Keratinocyte (primary cell): ENCODE results near the gene CCDC149. TPM values are rescaled to one million over a fixed set of nuclear protein-coding genes. Genes with fewer than 3 reads are reported as not detected.

Experiments used
- DNase-seq: peaks from one replicate; pipeline ENCODE4 v3.0.0-alpha.2; 2011; ENCODE audit warnings: low read depth, missing footprints, low spot score
- FAIRE-seq: peaks from 2 replicates; lab custom pipeline; 2011; peaks lifted over from hg19 to GRCh38; lab: Jason Lieb, UNC
- H2AFZ ChIP-seq: 2 replicates; pipeline ENCODE4 v1.6.0; 2012; ENCODE audit warnings: low read length, control low read depth, inconsistent platforms; ENCODE audit not compliant: control insufficient read depth
- H3K27ac ChIP-seq: 2 replicates; pipeline ENCODE4 v1.5.1; 2011; ENCODE audit warnings: low read length; ENCODE audit not compliant: control insufficient read depth, insufficient read depth
- H3K27me3 ChIP-seq: 3 replicates; pipeline ENCODE4 v1.6.0; 2011; ENCODE audit warnings: low read length; ENCODE audit not compliant: control insufficient read depth, insufficient read depth; ENCODE audit errors: extremely low read depth
- H3K36me3 ChIP-seq, 2 experiments: 2 replicates in 1 of 2; 3 replicates in 1 of 2; pipeline ENCODE4 v1.5.1; 2011; ENCODE audit warnings: low read length in 2 of 2, mild to moderate bottlenecking in 1 of 2; ENCODE audit not compliant: control insufficient read depth in 2 of 2, insufficient read depth in 2 of 2; ENCODE audit errors: extremely low read depth in 1 of 2
- H3K4me1 ChIP-seq: 3 replicates; pipeline ENCODE4 v1.5.1; 2011; ENCODE audit warnings: low read length; ENCODE audit not compliant: control insufficient read depth, insufficient read depth; ENCODE audit errors: extremely low read depth
- H3K4me2 ChIP-seq: 3 replicates; pipeline ENCODE4 v1.6.0; 2011; ENCODE audit warnings: low read depth, low read length; ENCODE audit not compliant: control insufficient read depth, insufficient read depth; ENCODE audit errors: extremely low read depth
- H3K4me3 ChIP-seq, 3 experiments: fragments of 200-600 bp in 1 of 3; sonication (generic) in 1 of 3; 2 replicates in 2 of 3; 3 replicates in 1 of 3; pipeline ENCODE4 v1.5.1; 2011 to 2016; ENCODE audit warnings: low read length in 3 of 3, mild to moderate bottlenecking in 3 of 3, control low read depth in 2 of 3, inconsistent platforms in 1 of 3, low read depth in 1 of 3, mixed read lengths in 1 of 3, mixed run types in 1 of 3, moderate library complexity in 1 of 3; ENCODE audit not compliant: control insufficient read depth in 2 of 3, insufficient read depth in 2 of 3; ENCODE audit errors: extremely low read depth in 1 of 3
- H3K79me2 ChIP-seq: 2 replicates; pipeline ENCODE4 v1.6.0; 2012; ENCODE audit warnings: low read length; ENCODE audit not compliant: control insufficient read depth, insufficient read depth
- H3K9ac ChIP-seq: 3 replicates; pipeline ENCODE4 v1.6.0; 2011; ENCODE audit warnings: low read length; ENCODE audit not compliant: control insufficient read depth, insufficient read depth; ENCODE audit errors: extremely low read depth
- H3K9me1 ChIP-seq: 3 replicates; pipeline ENCODE4 v1.6.0; 2011; ENCODE audit warnings: low read length; ENCODE audit not compliant: control insufficient read depth, insufficient read depth; ENCODE audit errors: extremely low read depth
- H3K9me3 ChIP-seq: 2 replicates; pipeline ENCODE4 v1.5.1; 2012; ENCODE audit warnings: low read depth, low read length; ENCODE audit not compliant: control insufficient read depth
- H4K20me1 ChIP-seq: 3 replicates; pipeline ENCODE4 v1.6.0; 2011; ENCODE audit warnings: low read length; ENCODE audit not compliant: control insufficient read depth, insufficient read depth; ENCODE audit errors: extremely low read depth
- EZH2 ChIP-seq: IDR thresholded peaks from one replicate; pipeline ENCODE4 v1.6.1; 2012; ENCODE audit warnings: inconsistent platforms, mild to moderate bottlenecking, low read length, moderate library complexity
- dilution Hi-C: fragments of 300-500 bp; cut with MboI; formaldehyde crosslinking; loops from one replicate; pipeline ENCODE4 v1.7.0; 2020; ENCODE audit warnings: low sequenced_read_pairs; ENCODE audit not compliant: extremely low pct_ligation_motif_present
- polyA plus RNA-seq, 5 experiments: library from polyadenylated mRNA; depleted of rRNA in 3 of 5; stranded (reverse) in 3 of 5; stranded (forward) in 1 of 5; unstranded in 1 of 5; fragments of >200 nt; gene quantifications; 1 replicate in 1 of 5; 2 replicates in 3 of 5; 3 replicates in 1 of 5; pipeline versions ENCODE4 v1.2.1 to v1.2.3, GENCODE V29; 2011 to 2012; ENCODE audit warnings: missing spikeins in 2 of 5, low read depth in 1 of 5, low replicate concordance in 1 of 5
- TF ChIP-seq, protein P1 (sequence below), 3 experiments: IDR thresholded peaks in 1 of 3; conservative IDR thresholded peaks in 1 of 3; optimal IDR thresholded peaks in 1 of 3; 2 replicates in 2 of 3; 3 replicates in 1 of 3; pipeline versions ENCODE3 to v1.5.1; 2011; ENCODE audit warnings: low read length in 3 of 3, mild to moderate bottlenecking in 3 of 3, moderate library complexity in 2 of 3, control low read depth in 1 of 3, inconsistent platforms in 1 of 3; ENCODE audit not compliant: insufficient read depth in 2 of 3; ENCODE audit errors: extremely low read depth in 1 of 3

The CCDC149 gene
- polyA plus RNA-seq, 1 donor (not counting 4 experiments of a cell fraction or from before 2014, with no cell fraction given) = 2.1 TPM

DNA sequence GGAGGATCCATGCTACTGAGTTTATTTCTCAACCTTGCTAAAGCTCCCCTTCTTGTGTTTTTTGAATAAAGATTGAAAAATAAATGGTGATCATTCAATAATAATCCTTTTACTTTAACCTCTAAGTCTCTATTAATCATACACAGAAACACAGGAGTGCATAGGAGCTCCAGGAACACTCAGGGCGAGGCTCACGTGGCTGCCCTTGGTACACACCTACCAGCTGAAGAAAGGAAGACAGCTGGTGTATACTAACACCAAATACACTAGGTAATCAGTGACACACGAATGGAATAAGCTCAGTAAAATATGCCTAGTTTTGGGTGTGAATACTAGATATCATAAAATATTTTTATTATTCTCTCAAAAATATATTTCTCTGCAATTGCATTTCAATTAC is 26.2 kb downstream of the CCDC149 start:
- FAIRE-seq = no peak
- no peaks in the 10 kb centered on the region for H3K9me1 ChIP-seq
- dilution Hi-C loops = no loop called here

GRCh38 chr4:24885342-24885741 is 27.5 kb downstream of the CCDC149 start:
- H3K27ac ChIP-seq = no peak overlapping the region
- TF ChIP-seq EZH2 = no peak
- TF ChIP-seq, protein P1, sequence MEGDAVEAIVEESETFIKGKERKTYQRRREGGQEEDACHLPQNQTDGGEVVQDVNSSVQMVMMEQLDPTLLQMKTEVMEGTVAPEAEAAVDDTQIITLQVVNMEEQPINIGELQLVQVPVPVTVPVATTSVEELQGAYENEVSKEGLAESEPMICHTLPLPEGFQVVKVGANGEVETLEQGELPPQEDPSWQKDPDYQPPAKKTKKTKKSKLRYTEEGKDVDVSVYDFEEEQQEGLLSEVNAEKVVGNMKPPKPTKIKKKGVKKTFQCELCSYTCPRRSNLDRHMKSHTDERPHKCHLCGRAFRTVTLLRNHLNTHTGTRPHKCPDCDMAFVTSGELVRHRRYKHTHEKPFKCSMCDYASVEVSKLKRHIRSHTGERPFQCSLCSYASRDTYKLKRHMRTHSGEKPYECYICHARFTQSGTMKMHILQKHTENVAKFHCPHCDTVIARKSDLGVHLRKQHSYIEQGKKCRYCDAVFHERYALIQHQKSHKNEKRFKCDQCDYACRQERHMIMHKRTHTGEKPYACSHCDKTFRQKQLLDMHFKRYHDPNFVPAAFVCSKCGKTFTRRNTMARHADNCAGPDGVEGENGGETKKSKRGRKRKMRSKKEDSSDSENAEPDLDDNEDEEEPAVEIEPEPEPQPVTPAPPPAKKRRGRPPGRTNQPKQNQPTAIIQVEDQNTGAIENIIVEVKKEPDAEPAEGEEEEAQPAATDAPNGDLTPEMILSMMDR (optimal IDR thresholded peaks at IDR 0.05 in 1 of 3, IDR thresholded peaks at IDR 0.05 in 1 of 3, conservative IDR thresholded peaks at IDR 0.05 in 1 of 3; ENCODE audit: extremely low read depth in 1 of 3, insufficient read depth in 2 of 3, low read length in 3 of 3) = no peak
- FAIRE-seq = no peak

More for the DNA sequence above, 26.2 kb downstream of the CCDC149 start:
- Histone ChIP-seq H3K79me2 (no peaks in the 10 kb centered on the region), H3K36me3 (no peaks in the 10 kb centered on the region), H3K4me3 (no peak overlapping the region), H3K9ac (no peak overlapping the region), H3K4me2 (no peak overlapping the region), H3K9me3 (no peaks in the 10 kb centered on the region), H4K20me1 (no peaks in the 10 kb centered on the region), H3K27me3 (no peaks in the 10 kb centered on the region), H3K27ac (no peak overlapping the region), H3K4me1 (no peaks in the 10 kb centered on the region), H2AFZ (no peak overlapping the region)
- no peak for TF ChIP-seq EZH2
- TF ChIP-seq, protein P1 (optimal IDR thresholded peaks at IDR 0.05 in 1 of 3, IDR thresholded peaks at IDR 0.05 in 1 of 3, conservative IDR thresholded peaks at IDR 0.05 in 1 of 3; ENCODE audit: extremely low read depth in 1 of 3, insufficient read depth in 2 of 3, low read length in 3 of 3) = no peak
- no peak for DNase-seq

More at GRCh38 chr4:24885342-24885741, 27.5 kb downstream of the CCDC149 start:
- no peak overlapping the region for H3K9ac ChIP-seq
- H3K36me3 ChIP-seq = no peaks in the 10 kb centered on the region
- H3K9me1 ChIP-seq = no peaks in the 10 kb centered on the region
- H3K4me3 ChIP-seq = no peak overlapping the region
- no peaks in the 10 kb centered on the region for H4K20me1 ChIP-seq
- no peak for DNase-seq
- H3K4me2 ChIP-seq = no peak overlapping the region
- H3K4me1 ChIP-seq = no peaks in the 10 kb centered on the region
- H2AFZ ChIP-seq = no peak overlapping the region
- dilution Hi-C loops = no loop called here
- H3K79me2 ChIP-seq = no peaks in the 10 kb centered on the region
- H3K9me3 ChIP-seq = no peaks in the 10 kb centered on the region
- no peaks in the 10 kb centered on the region for H3K27me3 ChIP-seq
